GM23338 (cell line): ENCODE data around the gene ARHGAP9. TPM values are rescaled to one million over a fixed set of nuclear protein-coding genes. Genes with fewer than 3 reads are reported as not detected.

ENCODE experiments used
- ATAC-seq: fragments of 200-7000 bp; cut with Tn5 transposase; 3 replicates; pipeline ENCODE4 v1.9.1; 2020
- DNase-seq: peaks from one replicate; pipeline ENCODE4 v3.0.0-alpha.2; 2015; ENCODE audit warnings: low spot score
- H2AFZ ChIP-seq: fragments of 200-600 bp; sonication (generic); 2 replicates; pipeline ENCODE4 v1.8.0; 2016; ENCODE audit warnings: antibody characterized with exemption, mild to moderate bottlenecking, moderate library complexity
- H3F3A ChIP-seq: fragments of 200-600 bp; sonication (generic); replicated peaks from 2 replicates; pipeline ENCODE4 v1.8.0; 2017; ENCODE audit warnings: antibody characterized with exemption, mixed run types, low read depth
- H3K27ac ChIP-seq: fragments of 200-600 bp; sonication (generic); 2 replicates; pipeline ENCODE4 v1.6.1; 2016; ENCODE audit warnings: low read depth
- H3K27me3 ChIP-seq: fragments of 200-600 bp; sonication (generic); 2 replicates; pipeline ENCODE4 v1.8.0; 2016; ENCODE audit warnings: mild to moderate bottlenecking, mixed run types, moderate library complexity; ENCODE audit not compliant: insufficient read depth
- H3K36me3 ChIP-seq: fragments of 200-600 bp; sonication (generic); 2 replicates; pipeline ENCODE4 v1.8.0; 2016; ENCODE audit warnings: mild to moderate bottlenecking; ENCODE audit not compliant: insufficient read depth
- H3K4me1 ChIP-seq: fragments of 200-600 bp; sonication (generic); 2 replicates; pipeline ENCODE4 v1.8.0; 2016; ENCODE audit warnings: mild to moderate bottlenecking, moderate library complexity; ENCODE audit not compliant: insufficient read depth
- H3K4me2 ChIP-seq: fragments of 200-600 bp; sonication (generic); 2 replicates; pipeline ENCODE4 v1.7.1; 2017; ENCODE audit warnings: mixed run types
- H3K4me3 ChIP-seq: fragments of 200-600 bp; sonication (generic); 2 replicates; pipeline ENCODE4 v1.6.1; 2016; ENCODE audit warnings: mixed run types
- H3K79me2 ChIP-seq: fragments of 200-600 bp; sonication (generic); replicated peaks from 2 replicates; pipeline ENCODE4 v1.8.0; 2017; ENCODE audit warnings: mild to moderate bottlenecking; ENCODE audit not compliant: insufficient read depth
- H3K9me2 ChIP-seq: fragments of 200-600 bp; sonication (generic); 2 replicates; pipeline ENCODE4 v1.8.0; 2017; ENCODE audit not compliant: insufficient read depth
- H4K20me1 ChIP-seq: fragments of 200-600 bp; sonication (generic); replicated peaks from 2 replicates; pipeline ENCODE4 v1.8.0; 2017; ENCODE audit warnings: mild to moderate bottlenecking; ENCODE audit not compliant: insufficient read depth
- H3K27ac Mint-ChIP-seq: 2 replicates; pipeline ENCODE4 v1.8.0; 2020; ENCODE audit warnings: inconsistent platforms, mild to moderate bottlenecking, moderate library complexity, mixed read lengths
- H3K27me3 Mint-ChIP-seq: 3 replicates; pipeline ENCODE4 v1.8.0; 2022; ENCODE audit warnings: low read depth, mild to moderate bottlenecking, moderate library complexity, mixed read lengths, inconsistent platforms; ENCODE audit not compliant: insufficient read depth, poor library complexity
- H3K36me3 Mint-ChIP-seq: 3 replicates; pipeline ENCODE4 v1.8.0; 2021; ENCODE audit warnings: low read depth, mild to moderate bottlenecking, inconsistent platforms, moderate library complexity, mixed read lengths
- H3K4me1 Mint-ChIP-seq: 3 replicates; pipeline ENCODE4 v1.8.0; 2020; ENCODE audit warnings: mild to moderate bottlenecking, inconsistent platforms, mixed read lengths
- H3K4me3 Mint-ChIP-seq: 3 replicates; pipeline ENCODE4 v1.8.0; 2021; ENCODE audit warnings: moderate library complexity, mild to moderate bottlenecking, inconsistent platforms, mixed read lengths
- H3K9me3 Mint-ChIP-seq: 3 replicates; pipeline ENCODE4 v1.8.0; 2020; ENCODE audit warnings: moderate library complexity, mild to moderate bottlenecking, inconsistent platforms, mixed read lengths
- CREB1 ChIP-seq: fragments of 250-450 bp; sonication (Bioruptor Pico); IDR thresholded peaks from 2 replicates; pipeline ENCODE4 v1.5.0; 2020; ENCODE audit warnings: low read depth, mild to moderate bottlenecking, moderate library complexity
- CTCF ChIP-seq, 2 experiments: fragments of 200-600 bp in 1 of 2; sonication (generic) in 1 of 2; conservative IDR thresholded peaks; 2 replicates each; pipeline versions ENCODE4 v1.5.1 to v1.6.1; 2016 to 2017; ENCODE audit warnings: antibody characterized with exemption in 2 of 2, low read depth in 2 of 2, mild to moderate bottlenecking in 2 of 2, moderate library complexity in 1 of 2
- ETS1 ChIP-seq: IDR thresholded peaks from 2 replicates; pipeline ENCODE4 v1.6.1; 2016; ENCODE audit warnings: antibody characterized with exemption
- EZH2 ChIP-seq: fragments of 200-600 bp; sonication (generic); IDR thresholded peaks from one replicate; pipeline ENCODE4 v1.8.0; 2017; ENCODE audit warnings: antibody characterized with exemption, mild to moderate bottlenecking, low read depth; ENCODE audit not compliant: unreplicated experiment
- EZH2phosphoT487 ChIP-seq: fragments of 200-600 bp; sonication (generic); IDR thresholded peaks from one replicate; pipeline ENCODE4 v1.8.1; 2018; ENCODE audit warnings: antibody characterized with exemption; ENCODE audit not compliant: unreplicated experiment
- JUNB ChIP-seq: IDR thresholded peaks from one replicate; pipeline ENCODE4 v1.6.1; 2016; ENCODE audit warnings: antibody characterized with exemption; ENCODE audit not compliant: unreplicated experiment
- NANOG ChIP-seq: IDR thresholded peaks from 2 replicates; pipeline ENCODE4 v1.6.1; 2016; ENCODE audit warnings: antibody characterized with exemption, borderline replicate concordance
- POLR2AphosphoS5 ChIP-seq: IDR thresholded peaks from 2 replicates; pipeline ENCODE4 v1.6.1; 2016; ENCODE audit warnings: antibody characterized with exemption, low read depth
- REST ChIP-seq: IDR thresholded peaks from one replicate; pipeline ENCODE4 v1.6.1; 2018; ENCODE audit warnings: antibody characterized with exemption; ENCODE audit not compliant: unreplicated experiment
- STAT1 ChIP-seq: IDR thresholded peaks from one replicate; pipeline ENCODE4 v1.6.1; 2016; ENCODE audit warnings: antibody characterized with exemption; ENCODE audit not compliant: unreplicated experiment
- ZNF114 ChIP-seq: fragments of 250-450 bp; sonication (Bioruptor Pico); IDR thresholded peaks from 2 replicates; pipeline ENCODE4 v1.5.0; 2020; ENCODE audit warnings: mild to moderate bottlenecking, moderate library complexity
- ZNF331 ChIP-seq: fragments of 250-450 bp; sonication (Bioruptor Pico); IDR thresholded peaks from 2 replicates; pipeline ENCODE4 v1.5.0; 2020; ENCODE audit warnings: low read depth, mild to moderate bottlenecking, moderate library complexity
- ZNF462 ChIP-seq: fragments of 250-450 bp; sonication (Bioruptor Pico); IDR thresholded peaks from 2 replicates; pipeline ENCODE4 v1.5.0; 2020; ENCODE audit warnings: mild to moderate bottlenecking, moderate library complexity
- polyA plus RNA-seq: library from polyadenylated mRNA; unstranded; fragments of >200 nt; fragmentation: Nextera tagmentation; extraction: Ambion mirVana; gene quantifications from 2 replicates; pipeline ENCODE4 v1.2.1, GENCODE V29; 2016
- total RNA-seq: library from RNA; depleted of rRNA; stranded (reverse); fragments of >200 nt; shearing (Covaris generic); gene quantifications from 2 replicates; pipeline ENCODE4 v1.2.3, GENCODE V29; 2014

The ARHGAP9 gene
- total and polyA plus RNA-seq, 2 experiments from 2014 or later, result 4.5 to 7.1 TPM

- no peak overlapping the region for H3K27ac ChIP-seq
- no peak overlapping the region for H2AFZ ChIP-seq
- H3K4me3 Mint-ChIP-seq, result no peak overlapping the region; the same call in 2 of the 3 replicates
- H3K27ac Mint-ChIP-seq, result no peak overlapping the region
- DNase-seq (no peak), ATAC-seq (no peak)
- no peak for TF ChIP-seq REST
- TF ChIP-seq ZNF114 (CRISPR knock-in tag), result no peak
- no peak for TF ChIP-seq CREB1 (CRISPR knock-in tag)
- TF ChIP-seq ZNF462 (CRISPR knock-in tag), result no peak
- TF ChIP-seq EZH2phosphoT487, result no peak
- TF ChIP-seq NANOG, result no peak
- no peak for TF ChIP-seq EZH2
- no peak for TF ChIP-seq ETS1
- no peak for TF ChIP-seq ZNF331
- no peak for TF ChIP-seq POLR2AphosphoS5
- TF ChIP-seq CTCF (conservative IDR thresholded peaks at IDR 0.05; ENCODE audit: low read depth in 2 of 2), result no peak
- TF ChIP-seq STAT1, result no peak
- TF ChIP-seq JUNB, result no peak
- H3K36me3 Mint-ChIP-seq, result peaks cover 8% of the 10 kb centered on the region; the same call in 2 of the 3 replicates
- H3K4me1 ChIP-seq, result peaks cover 28% of the 10 kb centered on the region
- peaks cover 39% of the 10 kb centered on the region for H3K4me1 Mint-ChIP-seq
- H3K4me2 ChIP-seq, result no peak overlapping the region
- no peaks in the 10 kb centered on the region for H4K20me1 ChIP-seq
- H3K9me3 Mint-ChIP-seq, result no peaks in the 10 kb centered on the region; the same call in 2 of the 3 replicates
- H3K27me3 ChIP-seq, result peaks cover 57% of the 10 kb centered on the region
- H3K79me2 ChIP-seq, result no peaks in the 10 kb centered on the region
- no peaks in the 10 kb centered on the region for H3K36me3 ChIP-seq
- H3F3A ChIP-seq, result peaks cover 9% of the 10 kb centered on the region
- H3K27me3 Mint-ChIP-seq, result peaks cover 58% of the 10 kb centered on the region
- H3K4me3 ChIP-seq, result no peak overlapping the region
- no peaks in the 10 kb centered on the region for H3K9me2 ChIP-seq
Observed at GRCh38 chr12:57473886-57474285, 5.8 kb downstream of the ARHGAP9 start.
